TTC549 (cell line): ENCODE data around the gene PDZD8.
"Not testable (repeated sequence)": the region's sequence is repeated elsewhere in the genome, so short reads cannot be mapped to it uniquely, and the experiment has no call there.

Experiments used
- FAIRE-seq: peaks from 2 replicates; lab custom pipeline; 2012; peaks lifted over from hg19 to GRCh38; lab: Jason Lieb, UNC

PDZD8 gene

GRCh38 chr10:117345143-117345542 is 30.1 kb downstream of the PDZD8 start:
- no peak for FAIRE-seq

DNA sequence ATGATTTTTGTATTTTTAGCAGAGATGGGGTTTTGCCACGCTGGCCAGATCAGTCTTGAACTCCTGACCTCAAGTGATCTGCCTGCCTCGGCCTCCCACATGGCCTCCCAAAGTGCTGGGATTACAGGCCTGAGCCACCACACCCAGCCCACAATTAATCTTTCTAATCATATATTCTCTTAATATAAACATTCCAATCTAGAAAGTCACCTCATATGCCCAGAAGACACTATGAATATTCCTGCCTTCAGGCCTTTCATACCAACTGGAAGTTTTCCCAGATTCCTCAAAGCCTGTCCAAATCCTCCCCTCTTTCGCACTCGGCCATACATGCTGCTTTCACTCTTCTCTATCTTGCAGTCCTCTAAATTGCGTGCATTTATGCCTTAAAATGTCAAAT is 32.6 kb downstream of the PDZD8 start:
- no peak for FAIRE-seq

- no peak for FAIRE-seq
Measured at GRCh38 chr10:117341061-117341460, 34.2 kb downstream of the PDZD8 start.

DNA sequence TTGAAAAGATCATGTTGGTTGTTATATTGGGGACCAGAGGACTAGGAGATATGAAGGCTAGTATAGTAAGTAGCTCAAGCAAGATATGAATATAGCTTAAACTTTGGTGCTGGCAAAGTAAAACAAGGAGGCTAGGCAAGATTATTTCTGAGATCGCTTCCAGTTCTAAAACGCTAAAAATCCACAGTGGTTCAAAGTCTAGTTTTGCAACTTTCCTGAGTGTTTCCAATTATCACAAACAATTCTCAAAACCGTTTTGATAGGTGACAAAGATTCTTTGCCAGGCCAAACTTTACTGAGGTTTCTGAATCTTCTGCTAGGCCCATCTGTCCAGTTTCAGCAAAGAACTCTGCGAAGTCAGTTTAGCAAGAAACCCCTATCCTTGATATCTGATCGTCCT is 35.3 kb downstream of the PDZD8 start:
- no peak for FAIRE-seq

GRCh38 chr10:117339578-117339977 is 35.7 kb downstream of the PDZD8 start:
- FAIRE-seq, result no peak

- no peak for FAIRE-seq
Measured at GRCh38 chr10:117334926-117335325, 40.3 kb downstream of the PDZD8 start.

DNA sequence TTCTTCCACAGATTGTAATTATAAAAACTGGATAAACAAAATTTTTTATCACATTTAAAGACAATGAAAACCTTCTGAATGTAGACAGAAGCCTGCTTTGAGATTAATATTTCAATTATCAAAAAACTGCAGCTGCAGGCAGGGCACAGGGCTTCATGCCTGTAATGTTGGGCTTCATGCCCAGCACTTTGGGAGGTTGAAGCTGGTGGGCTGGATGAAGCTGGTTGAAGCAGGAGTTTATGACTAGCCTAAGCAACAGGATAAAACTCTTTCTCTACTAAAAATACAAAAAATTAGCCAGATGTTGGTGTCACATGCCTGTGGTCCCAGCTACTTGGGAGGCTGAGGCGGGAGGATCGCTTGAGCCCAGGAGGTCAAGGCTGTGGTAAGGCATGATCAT is 41.2 kb downstream of the PDZD8 start:
- no peak for FAIRE-seq

DNA sequence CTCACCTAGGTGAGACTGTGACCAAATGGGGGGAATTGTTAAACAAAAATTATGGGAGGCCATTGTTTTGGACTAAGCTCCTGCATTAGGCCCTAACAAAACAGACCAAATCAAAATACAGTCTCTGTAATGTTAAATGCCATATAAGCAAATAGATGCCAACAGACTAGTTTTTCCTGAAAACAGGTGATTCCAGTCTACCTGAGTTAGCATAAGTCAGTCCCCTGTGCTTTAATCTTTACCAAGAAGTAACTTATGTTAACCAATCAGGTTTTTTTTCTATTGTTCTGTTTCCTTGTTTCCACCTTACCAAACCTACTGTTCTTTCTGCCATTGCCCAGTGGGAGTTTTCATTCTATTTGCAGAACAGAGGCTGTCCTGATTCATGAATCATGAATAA is 48.0 kb downstream of the PDZD8 start:
- FAIRE-seq, result no peak

DNA sequence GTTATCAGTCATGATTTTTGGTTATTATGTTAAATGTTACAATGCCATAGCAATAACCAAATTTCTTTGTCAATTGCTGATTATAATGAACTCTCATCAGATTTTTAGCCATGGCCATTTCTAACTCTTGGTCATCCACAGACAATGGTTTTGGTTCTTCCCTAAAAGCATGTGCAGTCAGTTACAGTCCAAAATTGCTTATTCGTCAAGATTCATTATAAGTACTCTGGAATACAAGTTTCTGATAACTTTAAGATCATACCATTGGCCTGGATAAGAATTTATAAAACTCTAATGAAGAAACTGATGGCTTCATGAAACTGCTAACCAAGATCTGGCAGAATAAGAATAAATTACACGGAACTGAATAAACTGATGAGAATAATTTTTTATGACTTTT is 50.9 kb downstream of the PDZD8 start:
- no peak for FAIRE-seq

DNA sequence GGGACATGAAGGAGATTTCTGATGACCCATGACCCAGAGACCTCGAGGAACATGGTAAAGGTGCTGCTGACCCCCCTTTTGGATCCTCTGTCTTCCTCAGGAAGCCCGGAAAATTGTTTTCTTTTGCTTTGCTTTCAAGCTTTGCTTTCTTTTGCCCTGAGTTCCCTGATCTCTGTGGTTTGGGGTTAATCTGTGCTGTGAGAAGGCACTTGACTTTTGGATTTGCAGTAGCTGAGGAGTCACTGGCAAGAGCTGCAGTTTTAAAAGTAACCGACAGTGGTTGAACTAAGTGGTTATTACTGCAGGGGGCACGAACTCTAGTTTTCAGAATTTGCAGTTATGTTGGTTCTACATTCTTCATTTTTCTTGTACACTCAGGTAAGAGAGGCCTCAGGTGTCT is 53.0 kb downstream of the PDZD8 start:
- no peak for FAIRE-seq

- peak; percentile 58 for FAIRE-seq
Measured at GRCh38 chr10:117320050-117320665, 55.1 kb downstream of the PDZD8 start.

DNA sequence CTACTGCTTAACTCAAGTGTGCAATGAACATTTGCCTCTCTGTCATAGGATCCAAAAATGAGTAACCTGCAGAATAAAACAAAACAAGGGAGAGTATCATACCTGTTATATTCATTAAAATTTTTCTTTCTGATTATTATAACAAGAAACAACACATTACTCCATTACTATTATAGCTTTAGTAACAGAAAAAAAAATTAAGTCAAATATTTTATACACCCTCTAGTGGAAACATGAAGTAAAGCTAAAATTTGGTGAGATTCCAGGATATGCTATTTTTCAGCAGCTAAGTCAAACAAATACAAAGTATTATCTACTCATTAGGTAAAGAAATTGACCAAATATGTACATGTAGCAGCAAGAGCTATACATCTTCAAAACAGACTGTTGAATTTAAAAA is 56.3 kb downstream of the PDZD8 start:
- peak; percentile 78 for FAIRE-seq

DNA sequence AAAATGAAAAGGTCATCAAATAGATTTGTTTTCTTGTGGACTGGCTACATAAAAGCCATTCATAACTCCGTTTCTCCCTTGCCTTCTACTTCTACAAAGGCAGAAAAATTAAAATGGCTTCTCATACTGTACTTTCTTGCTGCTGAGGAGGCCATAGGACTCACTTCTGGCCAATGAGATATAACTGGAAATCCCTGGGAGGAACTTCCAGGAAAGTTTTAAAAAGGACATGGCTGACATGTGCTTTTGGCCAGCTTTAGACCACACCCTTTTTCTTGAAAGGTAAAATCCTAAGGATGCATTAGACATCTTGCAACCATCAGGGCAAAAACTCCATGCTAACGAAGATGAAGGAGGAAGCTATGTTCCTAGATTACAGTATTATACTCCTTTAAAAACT is 58.5 kb downstream of the PDZD8 start:
- FAIRE-seq, result no peak

DNA sequence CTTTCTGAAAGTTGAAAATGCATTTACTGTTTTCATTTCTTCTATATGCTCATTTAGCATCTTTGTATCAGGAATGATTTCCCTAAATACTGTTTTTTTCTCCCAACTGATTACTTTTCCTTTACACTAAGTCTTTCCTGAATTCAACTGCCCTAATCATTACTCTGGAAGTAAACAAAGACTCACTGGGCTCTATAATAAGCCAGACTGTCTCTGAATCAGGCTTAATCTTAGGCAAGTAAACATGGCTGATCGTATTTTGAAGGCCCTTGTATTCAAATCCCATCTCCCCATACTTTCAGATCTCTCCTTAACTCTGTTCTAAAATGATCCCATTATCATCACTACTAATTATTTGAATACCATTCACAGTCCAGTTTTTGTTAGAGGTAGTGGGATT is 61.6 kb downstream of the PDZD8 start:
- FAIRE-seq, result no peak

DNA sequence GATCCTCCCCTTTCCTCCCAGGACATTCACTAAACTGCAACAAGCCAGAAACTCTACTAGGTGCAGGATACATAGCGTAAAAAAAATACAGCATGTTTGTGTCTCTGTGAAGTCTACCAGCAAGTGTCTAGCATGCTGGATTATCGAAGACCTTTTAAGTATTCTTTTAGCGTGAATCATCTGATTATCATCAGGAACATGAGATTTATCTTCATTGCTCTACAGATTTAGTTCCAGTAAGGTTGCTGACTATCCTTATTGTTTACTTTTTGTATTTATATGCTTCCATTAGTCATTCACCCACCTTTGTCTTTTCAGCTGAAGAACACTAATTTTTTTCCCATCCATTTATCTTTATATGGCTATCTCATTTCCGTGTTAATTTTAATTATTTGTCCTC is 62.8 kb downstream of the PDZD8 start:
- FAIRE-seq, result no peak

- FAIRE-seq, result no peak
Measured at GRCh38 chr10:117311261-117311660, 64.0 kb downstream of the PDZD8 start.

DNA sequence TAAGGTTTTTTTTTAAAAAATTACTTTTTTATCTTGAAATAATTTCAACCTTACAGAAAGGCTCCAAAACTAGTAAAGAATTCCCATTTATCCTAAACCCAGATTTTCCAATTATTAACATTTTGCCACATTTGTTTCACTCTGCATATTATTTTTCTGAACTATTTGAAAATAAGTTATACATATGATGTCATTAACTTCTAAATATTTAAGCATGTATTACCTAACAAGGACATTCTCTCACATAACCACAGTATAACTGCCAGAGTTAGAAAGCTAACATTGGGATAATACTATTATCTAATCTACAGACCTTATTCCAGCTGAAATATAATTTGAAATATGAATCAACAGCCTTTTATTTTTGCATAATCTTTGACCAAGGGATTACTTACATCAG is 68.6 kb downstream of the PDZD8 start:
- FAIRE-seq, result no peak

DNA sequence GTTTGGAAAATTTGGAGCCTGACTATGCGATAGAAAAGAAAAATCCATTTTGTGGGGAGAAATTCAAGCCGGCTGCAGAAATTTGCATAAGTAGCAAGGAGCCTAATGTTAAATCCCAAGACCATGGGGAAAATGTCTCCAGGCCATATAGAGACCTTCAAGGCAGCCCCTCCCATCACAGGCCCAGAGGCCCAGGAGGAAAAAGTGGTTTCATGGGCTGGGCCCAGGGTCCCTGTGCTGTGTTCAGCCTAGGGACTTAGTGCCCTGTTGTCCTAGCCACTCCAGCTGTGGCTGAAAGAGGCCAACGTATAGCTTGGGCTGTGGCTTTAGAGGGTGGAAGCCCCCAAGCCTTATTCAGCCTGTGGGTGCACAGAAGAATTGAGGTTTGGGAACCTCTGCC is 71.8 kb downstream of the PDZD8 start:
- not testable (repeated sequence) for FAIRE-seq

DNA sequence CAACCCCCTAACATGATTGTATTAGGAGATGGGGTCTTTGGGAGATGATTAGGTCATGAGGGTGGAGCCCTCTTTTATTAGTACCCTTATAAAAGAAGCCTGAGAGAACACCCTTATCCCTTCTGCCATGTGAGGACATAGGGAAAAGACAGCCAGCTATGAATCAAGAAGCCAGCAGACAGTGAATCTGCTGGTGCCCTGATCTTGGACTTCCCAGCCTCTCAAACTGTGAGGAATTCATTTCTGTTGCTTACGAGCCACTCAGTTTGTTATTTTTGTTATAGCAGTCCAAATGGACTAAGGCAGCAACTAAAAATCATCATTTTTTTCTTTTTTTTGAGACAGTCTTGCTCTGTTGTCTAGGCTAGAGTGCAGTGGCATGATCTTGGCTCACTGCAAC is 74.6 kb downstream of the PDZD8 start:
- no peak for FAIRE-seq

GRCh38 chr10:117299435-117299834 is 75.8 kb downstream of the PDZD8 start:
- FAIRE-seq, result no peak

GRCh38 chr10:117298219-117298618 is 77.0 kb downstream of the PDZD8 start:
- no peak for FAIRE-seq

- no peak for FAIRE-seq
Measured at GRCh38 chr10:117294735-117295134, 80.5 kb downstream of the PDZD8 start.

- FAIRE-seq, result no peak
Measured at GRCh38 chr10:117294039-117294645, 81.1 kb downstream of the PDZD8 start.

- not testable (repeated sequence) for FAIRE-seq
Measured at GRCh38 chr10:117290872-117291271, 84.4 kb downstream of the PDZD8 start.
